H9 (cell line): ENCODE data around the gene DLX2. TPM values are rescaled to one million over a fixed set of nuclear protein-coding genes. Genes with fewer than 3 reads are reported as not detected.

ENCODE experiments used
- DNase-seq: peaks from one replicate; pipeline ENCODE4 v3.0.0-alpha.2; 2017
- H2AFZ ChIP-seq: one replicate; pipeline ENCODE4 v1.6.1; 2013; ENCODE audit warnings: mild to moderate bottlenecking, low read length, control low read depth, moderate library complexity
- H2AK5ac ChIP-seq: 2 replicates; pipeline ENCODE4 v1.6.1; 2013; ENCODE audit warnings: low read length, control low read depth, mixed read lengths; ENCODE audit not compliant: insufficient read length
- H2BK120ac ChIP-seq: one replicate; pipeline ENCODE4 v1.6.1; 2013; ENCODE audit warnings: low read depth, mild to moderate bottlenecking, low read length, control low read depth, inconsistent platforms; ENCODE audit not compliant: poor library complexity, severe bottlenecking
- H2BK12ac ChIP-seq: 2 replicates; pipeline ENCODE4 v1.6.1; 2013; ENCODE audit warnings: low read length, control low read depth, mixed read lengths, low read depth; ENCODE audit not compliant: insufficient read length
- H2BK15ac ChIP-seq: 2 replicates; pipeline ENCODE4 v1.6.1; 2013; ENCODE audit warnings: low read depth, low read length, control low read depth
- H2BK20ac ChIP-seq: one replicate; pipeline ENCODE4 v1.6.1; 2013; ENCODE audit warnings: low read depth, mild to moderate bottlenecking, low read length, control low read depth, inconsistent platforms; ENCODE audit not compliant: poor library complexity, severe bottlenecking
- H2BK5ac ChIP-seq: 2 replicates; pipeline ENCODE4 v1.6.1; 2013; ENCODE audit warnings: low read length, control low read depth, mixed read lengths; ENCODE audit not compliant: insufficient read length
- H3K14ac ChIP-seq: 2 replicates; pipeline ENCODE4 v1.6.1; 2013; ENCODE audit warnings: low read length, control low read depth; ENCODE audit not compliant: insufficient read depth
- H3K18ac ChIP-seq: 2 replicates; pipeline ENCODE4 v1.6.1; 2013; ENCODE audit warnings: low read depth, mild to moderate bottlenecking, mixed read lengths, low read length, control low read depth; ENCODE audit not compliant: insufficient read length
- H3K23ac ChIP-seq: 2 replicates; pipeline ENCODE4 v1.6.1; 2013; ENCODE audit warnings: low read length, control low read depth, mixed read lengths, low read depth; ENCODE audit not compliant: insufficient read length
- H3K23me2 ChIP-seq: 2 replicates; pipeline ENCODE4 v1.6.1; 2013; ENCODE audit warnings: low read depth, mild to moderate bottlenecking, mixed read lengths, low read length, control low read depth; ENCODE audit not compliant: insufficient read length, poor library complexity, severe bottlenecking
- H3K27ac ChIP-seq: 2 replicates; pipeline ENCODE4 v1.5.1; 2013; ENCODE audit warnings: low read length, control low read depth, mixed read lengths, low read depth; ENCODE audit not compliant: insufficient read length
- H3K27me3 ChIP-seq: 2 replicates; pipeline ENCODE4 v1.6.1; 2013; ENCODE audit warnings: low read length, control low read depth, inconsistent platforms; ENCODE audit not compliant: insufficient read depth
- H3K4ac ChIP-seq: 2 replicates; pipeline ENCODE4 v1.6.1; 2013; ENCODE audit warnings: low read depth, mild to moderate bottlenecking, control low read depth, inconsistent platforms, low read length, moderate library complexity
- H3K4me1 ChIP-seq: 2 replicates; pipeline ENCODE4 v1.6.1; 2013; ENCODE audit warnings: low read length, control low read depth, inconsistent platforms; ENCODE audit not compliant: insufficient read depth
- H3K4me2 ChIP-seq: 2 replicates; pipeline ENCODE4 v1.6.1; 2013; ENCODE audit warnings: low read length, control low read depth, mixed read lengths; ENCODE audit not compliant: insufficient read length, insufficient read depth
- H3K56ac ChIP-seq: 2 replicates; pipeline ENCODE4 v1.6.1; 2013; ENCODE audit warnings: low read depth, mild to moderate bottlenecking, mixed read lengths, low read length, control low read depth; ENCODE audit not compliant: insufficient read length
- H3K79me1 ChIP-seq: 2 replicates; pipeline ENCODE4 v1.6.1; 2013; ENCODE audit warnings: low read depth, mild to moderate bottlenecking, moderate library complexity, low read length, control low read depth, inconsistent platforms; ENCODE audit not compliant: insufficient read depth, poor library complexity, severe bottlenecking
- H3K79me2 ChIP-seq: 2 replicates; pipeline ENCODE4 v1.6.1; 2013; ENCODE audit warnings: low read length, control low read depth, inconsistent platforms; ENCODE audit not compliant: insufficient read depth
- H3K9ac ChIP-seq: 2 replicates; pipeline ENCODE4 v1.6.1; 2013; ENCODE audit warnings: low read length, control low read depth, mixed read lengths; ENCODE audit not compliant: insufficient read length; ENCODE audit errors: extremely low read depth
- H3K9me3 ChIP-seq: one replicate; pipeline ENCODE4 v1.6.1; 2013; ENCODE audit warnings: low read depth, low read length, inconsistent platforms; ENCODE audit not compliant: control insufficient read depth
- H3T11ph ChIP-seq: one replicate; pipeline ENCODE4 v1.6.1; 2013; ENCODE audit warnings: mild to moderate bottlenecking, low read length, control low read depth, inconsistent platforms
- H4K20me1 ChIP-seq: one replicate; pipeline ENCODE4 v1.6.1; 2013; ENCODE audit not compliant: control insufficient read depth, insufficient read length, insufficient read depth
- H4K5ac ChIP-seq: 2 replicates; pipeline ENCODE4 v1.6.1; 2013; ENCODE audit warnings: low read depth, mild to moderate bottlenecking, mixed read lengths, low read length, control low read depth; ENCODE audit not compliant: insufficient read length
- H4K8ac ChIP-seq: replicated peaks from 2 replicates; pipeline ENCODE4 v1.6.1; 2013; ENCODE audit warnings: low read length, control low read depth, mixed read lengths, low read depth; ENCODE audit not compliant: insufficient read length
- H4K91ac ChIP-seq: 2 replicates; pipeline ENCODE4 v1.6.1; 2013; ENCODE audit warnings: low read depth, mild to moderate bottlenecking, moderate library complexity, mixed read lengths, low read length, control low read depth; ENCODE audit not compliant: insufficient read length
- H3K27ac Mint-ChIP-seq, 3 experiments: 2 replicates in 2 of 3; 3 replicates in 1 of 3; pipeline ENCODE4 v1.8.0; 2020 to 2021; ENCODE audit warnings: mixed read lengths in 3 of 3, mild to moderate bottlenecking in 1 of 3, moderate library complexity in 1 of 3
- H3K27me3 Mint-ChIP-seq: 2 replicates; pipeline ENCODE4 v1.8.0; 2021; ENCODE audit warnings: low read depth, mild to moderate bottlenecking, moderate library complexity, mixed read lengths
- H3K36me3 Mint-ChIP-seq, 3 experiments: 2 replicates in 2 of 3; 3 replicates in 1 of 3; pipeline ENCODE4 v1.8.0; 2020 to 2021; ENCODE audit warnings: low read depth in 3 of 3, mixed read lengths in 3 of 3; ENCODE audit not compliant: insufficient read depth in 1 of 3
- H3K4me1 Mint-ChIP-seq, 2 experiments: 2 replicates each; pipeline ENCODE4 v1.8.0; 2020; ENCODE audit warnings: mixed read lengths in 2 of 2
- H3K4me3 Mint-ChIP-seq, 2 experiments: 2 replicates in 1 of 2; 3 replicates in 1 of 2; pipeline ENCODE4 v1.8.0; 2020 to 2021; ENCODE audit warnings: mild to moderate bottlenecking in 2 of 2, mixed read lengths in 2 of 2, moderate library complexity in 1 of 2
- H3K9me3 Mint-ChIP-seq, 2 experiments: 2 replicates in 1 of 2; 3 replicates in 1 of 2; pipeline ENCODE4 v1.8.0; 2020; ENCODE audit warnings: mild to moderate bottlenecking in 2 of 2, mixed read lengths in 2 of 2, moderate library complexity in 1 of 2
- WGBS: extraction: QIAGEN DNeasy Blood & Tissue Kit; methylation state at CpG from one replicate; pipeline ENCODE4 v1.1.7; 2013; ENCODE audit warnings: missing lambda C conversion rate, low lambda C conversion rate, mixed read lengths; ENCODE audit not compliant: insufficient read length; ENCODE audit errors: extremely low coverage; 5-methylcytosine and 5-hydroxymethylcytosine counted together
- total RNA-seq: library from RNA; stranded (reverse); gene quantifications from 2 replicates; pipeline ENCODE4 v1.2.1, GENCODE V29; 2021
- TF ChIP-seq, protein P1 (sequence below): fragments of 200-600 bp; sonication (generic); conservative IDR thresholded peaks from 3 replicates; pipeline ENCODE4 v1.8.0; 2021; ENCODE audit warnings: antibody characterized with exemption, mild to moderate bottlenecking

DLX2 gene
- total RNA-seq, 1 experiment from 2014 or later = not detected

DNA sequence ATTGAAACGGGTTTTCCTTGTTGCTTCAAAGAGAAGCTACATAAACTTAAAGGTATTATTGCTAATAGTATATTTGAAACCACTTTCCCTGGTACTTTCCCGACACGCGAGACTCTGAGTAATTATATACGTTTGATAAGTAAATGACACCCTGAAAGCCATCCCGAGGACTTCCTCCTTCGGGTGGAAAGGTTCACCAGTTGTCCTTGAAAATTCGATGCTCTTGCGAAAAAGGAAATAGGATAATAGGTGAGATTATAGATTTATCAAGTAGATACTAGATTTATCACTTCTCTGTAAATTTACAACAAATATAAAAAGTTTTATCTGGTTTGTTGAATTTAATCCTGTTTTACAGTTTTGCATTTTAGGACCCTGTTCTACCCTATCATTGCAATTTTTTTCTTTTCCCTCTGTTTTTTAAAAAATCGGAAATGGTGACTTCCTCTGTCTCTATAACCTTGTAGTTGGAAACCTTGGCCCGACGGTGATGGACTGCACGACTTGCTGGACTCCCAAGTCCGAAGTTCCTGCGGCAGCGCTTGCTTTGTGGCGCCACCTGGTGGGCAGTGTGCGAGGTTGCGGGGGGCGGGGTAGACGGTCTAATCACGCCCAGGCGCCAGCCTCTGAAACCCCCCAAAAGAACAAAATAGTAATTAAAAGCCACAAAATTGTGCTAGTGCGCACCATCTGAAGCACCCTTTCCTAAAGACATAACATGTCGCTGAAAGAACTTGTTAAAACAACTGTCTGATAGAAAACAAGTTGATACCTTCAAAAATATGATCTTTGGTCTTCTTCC is 972 bp upstream of the DLX2 start:
- H2AFZ ChIP-seq = no peak overlapping the region
- Mint-ChIP-seq H3K4me3 (peak overlapping the region; percentile 62 to 80), H3K27ac (no peak overlapping the region; a peak in 1 of 7 replicates), H3K9me3 (peaks cover 5 to 9% of the 10 kb centered on the region in 2 experiments; a peak in 4 of 5 replicates), H3K4me1 (peaks cover 32 to 52% of the 10 kb centered on the region in 2 experiments), H3K27me3 (peaks cover 100% of the 10 kb centered on the region), H3K36me3 (no peaks in the 10 kb centered on the region)
- no peaks in the 10 kb centered on the region for H3K9me3 ChIP-seq
- no peak overlapping the region for H3K27ac ChIP-seq
- H4K91ac ChIP-seq = no peak overlapping the region
- no peak overlapping the region for H2BK5ac ChIP-seq
- H3K4me2 ChIP-seq = peak overlapping the region; percentile 51
- no peak overlapping the region for H2BK15ac ChIP-seq
- H3K23me2 ChIP-seq = peaks cover 25% of the 10 kb centered on the region
- no peaks in the 10 kb centered on the region for H4K20me1 ChIP-seq
- no peak overlapping the region for H3K9ac ChIP-seq
- no peaks in the 10 kb centered on the region for H3K79me1 ChIP-seq
- peaks cover 86% of the 10 kb centered on the region for H3K27me3 ChIP-seq
- no peak overlapping the region for H4K5ac ChIP-seq
- H2BK120ac ChIP-seq = no peak overlapping the region
- no peak overlapping the region for H3K4ac ChIP-seq
- no peak overlapping the region for H2BK12ac ChIP-seq
- no peak overlapping the region for H2AK5ac ChIP-seq
- DNase-seq = peak; percentile 88
- H4K8ac ChIP-seq = no peak overlapping the region
- WGBS = no CpG with 5 or more reads among the region's 25 CpGs
- H2BK20ac ChIP-seq = no peak overlapping the region
- H3K56ac ChIP-seq = no peak overlapping the region
- no peaks in the 10 kb centered on the region for H3K4me1 ChIP-seq
- no peak overlapping the region for H3K23ac ChIP-seq
- TF ChIP-seq, protein P1, sequence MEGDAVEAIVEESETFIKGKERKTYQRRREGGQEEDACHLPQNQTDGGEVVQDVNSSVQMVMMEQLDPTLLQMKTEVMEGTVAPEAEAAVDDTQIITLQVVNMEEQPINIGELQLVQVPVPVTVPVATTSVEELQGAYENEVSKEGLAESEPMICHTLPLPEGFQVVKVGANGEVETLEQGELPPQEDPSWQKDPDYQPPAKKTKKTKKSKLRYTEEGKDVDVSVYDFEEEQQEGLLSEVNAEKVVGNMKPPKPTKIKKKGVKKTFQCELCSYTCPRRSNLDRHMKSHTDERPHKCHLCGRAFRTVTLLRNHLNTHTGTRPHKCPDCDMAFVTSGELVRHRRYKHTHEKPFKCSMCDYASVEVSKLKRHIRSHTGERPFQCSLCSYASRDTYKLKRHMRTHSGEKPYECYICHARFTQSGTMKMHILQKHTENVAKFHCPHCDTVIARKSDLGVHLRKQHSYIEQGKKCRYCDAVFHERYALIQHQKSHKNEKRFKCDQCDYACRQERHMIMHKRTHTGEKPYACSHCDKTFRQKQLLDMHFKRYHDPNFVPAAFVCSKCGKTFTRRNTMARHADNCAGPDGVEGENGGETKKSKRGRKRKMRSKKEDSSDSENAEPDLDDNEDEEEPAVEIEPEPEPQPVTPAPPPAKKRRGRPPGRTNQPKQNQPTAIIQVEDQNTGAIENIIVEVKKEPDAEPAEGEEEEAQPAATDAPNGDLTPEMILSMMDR = peak; percentile 96
- H3K18ac ChIP-seq = no peak overlapping the region
- no peak overlapping the region for H3T11ph ChIP-seq
- H3K14ac ChIP-seq = no peak overlapping the region
- H3K79me2 ChIP-seq = no peaks in the 10 kb centered on the region
